ENCODE data around the gene DLX4.

DLX4 gene

GRCh38 chr17:49928837-49929475 is 40.0 kb upstream of the DLX4 start:
- no peak for DNase-seq (ENCODE audit: low read depth, low spot score)
- no peak for TF ChIP-seq FOXP2 (optimal IDR thresholded peaks at IDR 0.05; ENCODE audit: control extremely low read depth, extremely low read length, insufficient read depth)
- TF ChIP-seq POLR2AphosphoS5 (IDR thresholded peaks at IDR 0.05; ENCODE audit: borderline replicate concordance, low read depth, low read length): no peak
- no peak for TF ChIP-seq EZH2 (IDR thresholded peaks at IDR 0.05)
- no peak overlapping the region for H3K27ac ChIP-seq
- no peaks in the 10 kb centered on the region for H3K9me3 ChIP-seq (ENCODE audit: low read depth, low read length)
- H3K36me3 ChIP-seq (ENCODE audit: insufficient read depth, low read length): no peaks in the 10 kb centered on the region
- no peak overlapping the region for H3K9ac ChIP-seq (ENCODE audit: insufficient read length)
- H3K4me3 ChIP-seq: no peak overlapping the region

DNA sequence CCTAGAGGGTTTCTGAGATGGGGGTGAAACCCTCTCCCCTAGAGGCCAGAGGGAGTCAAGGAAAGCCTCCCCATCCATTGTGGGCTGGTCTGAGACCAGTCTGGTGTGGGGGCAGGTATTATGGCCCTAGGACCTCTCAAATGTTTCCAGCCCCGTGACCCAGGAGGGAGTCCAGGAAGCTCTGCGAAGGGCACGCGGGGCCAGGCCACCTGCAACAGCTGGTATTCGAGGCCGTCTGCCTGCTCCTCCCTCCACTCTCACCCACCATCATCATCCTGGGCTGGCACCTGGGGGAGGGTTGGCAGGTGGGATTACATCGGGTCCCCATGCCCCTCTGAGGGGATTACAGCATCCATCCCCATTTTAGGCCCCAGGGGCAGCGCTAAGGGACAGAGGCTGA is 38.1 kb upstream of the DLX4 start:
- Histone ChIP-seq H3K27ac (no peak overlapping the region), H3K9me3 (ENCODE audit: low read depth, low read length) (no peaks in the 10 kb centered on the region), H3K36me3 (ENCODE audit: insufficient read depth, low read length) (no peaks in the 10 kb centered on the region), H3K4me3 (no peak overlapping the region), H3K9ac (ENCODE audit: insufficient read length) (no peak overlapping the region)
- TF ChIP-seq FOXP2 (optimal IDR thresholded peaks at IDR 0.05; ENCODE audit: control extremely low read depth, extremely low read length, insufficient read depth): no peak
- no peak for TF ChIP-seq EZH2 (IDR thresholded peaks at IDR 0.05)
- no peak for TF ChIP-seq POLR2AphosphoS5 (IDR thresholded peaks at IDR 0.05; ENCODE audit: borderline replicate concordance, low read depth, low read length)
- no peak for DNase-seq (ENCODE audit: low read depth, low spot score)

DNA sequence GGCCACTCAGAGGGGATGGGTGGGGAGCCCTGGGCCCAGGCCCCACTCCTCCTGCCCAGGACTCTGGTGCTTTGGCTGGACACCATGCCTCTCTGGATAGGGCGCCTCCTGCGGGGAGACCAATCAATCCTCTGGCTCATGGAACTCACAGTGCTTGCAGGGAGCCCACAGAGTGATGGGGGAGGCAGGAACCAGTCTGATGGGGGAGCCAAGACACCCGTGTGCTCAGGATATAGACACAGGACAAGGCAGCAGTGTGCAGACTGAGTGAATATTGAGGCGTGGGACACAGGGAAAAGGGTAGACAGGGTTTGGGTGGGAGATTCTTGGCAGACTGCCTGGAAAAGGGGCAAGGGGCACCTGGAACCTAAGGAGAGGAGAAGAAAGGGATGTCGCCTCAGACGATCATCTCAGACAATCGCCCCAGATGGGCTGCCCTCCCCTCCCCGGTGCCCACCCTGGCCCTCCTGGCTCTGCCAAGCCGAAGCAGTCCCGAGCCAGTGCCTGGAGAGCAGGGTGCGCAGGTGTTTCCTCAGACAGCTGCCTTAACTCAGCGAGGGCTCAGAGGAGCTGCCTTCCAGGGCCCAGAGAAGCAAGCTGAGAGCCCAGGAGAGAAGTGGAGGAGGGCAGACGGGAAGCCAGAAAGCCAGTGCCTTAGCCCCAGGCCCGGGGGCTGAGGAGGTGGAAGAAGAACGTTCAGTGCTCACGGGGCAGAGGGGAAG is 37.4 kb upstream of the DLX4 start:
- H3K4me3 ChIP-seq: peak overlapping the region; percentile 53
- no peaks in the 10 kb centered on the region for H3K9me3 ChIP-seq (ENCODE audit: low read depth, low read length)
- H3K27ac ChIP-seq: peak overlapping the region; percentile 49; the same call in 1 of the 2 replicates
- H3K36me3 ChIP-seq (ENCODE audit: insufficient read depth, low read length): no peaks in the 10 kb centered on the region
- TF ChIP-seq FOXP2 (optimal IDR thresholded peaks at IDR 0.05; ENCODE audit: control extremely low read depth, extremely low read length, insufficient read depth): no peak
- no peak for TF ChIP-seq POLR2AphosphoS5 (IDR thresholded peaks at IDR 0.05; ENCODE audit: borderline replicate concordance, low read depth, low read length)
- TF ChIP-seq EZH2 (IDR thresholded peaks at IDR 0.05): no peak
- H3K9ac ChIP-seq (ENCODE audit: insufficient read length): no peak overlapping the region
- DNase-seq (ENCODE audit: low read depth, low spot score): no peak

DNA sequence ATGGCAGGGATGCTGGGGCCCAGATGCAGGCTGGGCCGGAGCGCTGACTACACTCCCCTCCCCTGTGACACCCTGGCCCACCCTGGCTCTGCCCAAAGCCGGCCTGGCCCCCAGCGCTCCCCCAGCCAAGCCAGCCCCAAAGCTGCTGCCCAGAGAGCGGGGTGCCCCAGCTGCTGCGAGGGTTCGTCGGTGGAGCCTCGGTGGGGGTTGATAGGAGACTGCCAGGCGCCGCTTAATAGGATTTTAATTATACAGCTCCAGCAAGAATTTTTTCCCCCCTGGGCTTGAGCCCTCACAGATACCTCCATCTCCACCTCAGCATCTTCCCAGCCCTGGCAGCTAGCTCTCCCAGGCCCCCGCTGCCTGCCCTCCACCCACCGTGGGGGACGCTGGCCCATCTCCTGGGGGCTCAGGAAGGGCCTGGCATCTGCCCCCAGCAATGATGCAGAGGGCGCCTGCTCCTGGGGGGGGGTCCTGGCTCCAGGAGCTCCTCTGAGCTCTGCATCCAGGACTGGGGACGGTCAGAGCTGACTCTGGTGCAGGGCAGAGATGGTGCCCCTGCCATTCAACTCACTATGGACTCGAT is 36.8 kb upstream of the DLX4 start:
- Histone ChIP-seq H3K4me3 (peak overlapping the region; percentile 53), H3K9ac (ENCODE audit: insufficient read length) (no peak overlapping the region), H3K9me3 (ENCODE audit: low read depth, low read length) (no peaks in the 10 kb centered on the region), H3K36me3 (ENCODE audit: insufficient read depth, low read length) (no peaks in the 10 kb centered on the region), H3K27ac (peak overlapping the region; percentile 49; the same call in 1 of the 2 replicates)
- DNase-seq (ENCODE audit: low read depth, low spot score): peak; percentile 6
- TF ChIP-seq POLR2AphosphoS5 (IDR thresholded peaks at IDR 0.05; ENCODE audit: borderline replicate concordance, low read depth, low read length) (no peak), FOXP2 (optimal IDR thresholded peaks at IDR 0.05; ENCODE audit: control extremely low read depth, extremely low read length, insufficient read depth) (no peak), EZH2 (IDR thresholded peaks at IDR 0.05) (no peak)

- no peaks in the 10 kb centered on the region for H3K36me3 ChIP-seq (ENCODE audit: insufficient read depth, low read length)
- H3K9me3 ChIP-seq (ENCODE audit: low read depth, low read length): no peaks in the 10 kb centered on the region
- no peak for DNase-seq (ENCODE audit: low read depth, low spot score)
- TF ChIP-seq FOXP2 (optimal IDR thresholded peaks at IDR 0.05; ENCODE audit: control extremely low read depth, extremely low read length, insufficient read depth): no peak
- no peak for TF ChIP-seq POLR2AphosphoS5 (IDR thresholded peaks at IDR 0.05; ENCODE audit: borderline replicate concordance, low read depth, low read length)
- TF ChIP-seq EZH2 (IDR thresholded peaks at IDR 0.05): no peak
- H3K27ac ChIP-seq: no peak overlapping the region
- no peak overlapping the region for H3K4me3 ChIP-seq
- no peak overlapping the region for H3K9ac ChIP-seq (ENCODE audit: insufficient read length)
Measured at GRCh38 chr17:49932901-49933300, 36.1 kb upstream of the DLX4 start.

DNA sequence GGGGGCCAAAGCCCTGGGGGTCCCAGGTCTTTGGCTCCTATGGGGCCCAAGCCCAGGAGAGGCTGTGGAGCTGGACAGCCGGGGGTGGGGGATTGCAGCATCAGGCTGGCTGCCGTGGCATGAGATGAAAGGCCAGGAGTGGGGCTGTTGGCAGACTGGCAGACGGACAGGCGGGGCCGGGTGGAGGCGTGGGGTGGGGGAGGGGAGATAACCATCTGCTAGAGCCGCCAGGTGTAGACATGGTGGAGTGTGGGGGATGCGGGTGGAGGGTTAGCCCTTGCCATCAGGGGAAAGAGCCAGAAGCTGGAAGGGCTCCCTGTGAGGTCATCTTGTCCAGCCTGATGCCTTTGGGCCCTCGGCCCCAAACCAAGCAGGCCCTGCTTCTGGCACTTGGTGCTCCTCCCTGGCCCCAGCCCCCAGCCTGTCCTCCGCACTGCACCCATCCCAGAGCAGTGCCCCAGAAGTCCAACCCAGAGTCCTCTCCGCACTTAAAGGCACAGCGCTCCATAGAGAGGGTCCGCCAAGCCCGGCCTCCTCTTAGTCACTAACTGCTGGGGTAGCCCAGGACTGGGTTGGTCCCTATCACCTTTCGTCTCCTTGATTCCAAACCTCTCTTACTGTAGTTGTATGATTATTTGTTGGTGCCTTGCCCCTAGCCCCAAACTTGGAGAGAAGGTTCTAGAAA is 33.3 kb upstream of the DLX4 start:
- H3K9me3 ChIP-seq (ENCODE audit: low read depth, low read length): no peaks in the 10 kb centered on the region
- no peak overlapping the region for H3K27ac ChIP-seq
- no peak overlapping the region for H3K9ac ChIP-seq (ENCODE audit: insufficient read length)
- H3K36me3 ChIP-seq (ENCODE audit: insufficient read depth, low read length): no peaks in the 10 kb centered on the region
- no peak overlapping the region for H3K4me3 ChIP-seq
- DNase-seq (ENCODE audit: low read depth, low spot score): no peak
- TF ChIP-seq EZH2 (IDR thresholded peaks at IDR 0.05): no peak
- no peak for TF ChIP-seq POLR2AphosphoS5 (IDR thresholded peaks at IDR 0.05; ENCODE audit: borderline replicate concordance, low read depth, low read length)
- TF ChIP-seq FOXP2 (optimal IDR thresholded peaks at IDR 0.05; ENCODE audit: control extremely low read depth, extremely low read length, insufficient read depth): no peak

GRCh38 chr17:49936386-49936785 is 32.6 kb upstream of the DLX4 start:
- TF ChIP-seq FOXP2 (optimal IDR thresholded peaks at IDR 0.05; ENCODE audit: control extremely low read depth, extremely low read length, insufficient read depth) (no peak), EZH2 (IDR thresholded peaks at IDR 0.05) (no peak), POLR2AphosphoS5 (IDR thresholded peaks at IDR 0.05; ENCODE audit: borderline replicate concordance, low read depth, low read length) (no peak)
- no peak for DNase-seq (ENCODE audit: low read depth, low spot score)
- H3K9me3 ChIP-seq (ENCODE audit: low read depth, low read length): no peaks in the 10 kb centered on the region
- no peak overlapping the region for H3K4me3 ChIP-seq
- no peak overlapping the region for H3K27ac ChIP-seq
- H3K36me3 ChIP-seq (ENCODE audit: insufficient read depth, low read length): no peaks in the 10 kb centered on the region
- no peak overlapping the region for H3K9ac ChIP-seq (ENCODE audit: insufficient read length)

DNA sequence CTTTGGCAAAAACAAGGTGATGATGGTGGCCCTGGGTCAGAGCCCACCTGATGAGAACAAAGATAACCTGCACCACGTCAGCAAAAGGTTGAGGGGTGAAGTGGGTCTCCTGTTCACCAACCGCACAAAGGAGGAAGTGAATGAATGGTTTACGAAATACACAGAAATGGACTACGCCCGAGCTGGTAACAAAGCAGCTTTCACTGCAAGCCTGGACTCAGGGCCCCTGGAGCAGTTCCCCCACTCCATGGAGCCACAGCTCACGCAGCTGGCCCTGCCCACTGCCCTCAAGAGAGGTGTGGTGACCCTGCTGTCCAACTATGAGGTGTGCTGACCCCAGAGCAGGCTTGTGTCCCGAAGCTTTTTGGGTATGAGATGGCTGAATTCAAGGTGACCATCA is 29.7 kb upstream of the DLX4 start:
- H3K36me3 ChIP-seq (ENCODE audit: insufficient read depth, low read length): no peaks in the 10 kb centered on the region
- no peaks in the 10 kb centered on the region for H3K9me3 ChIP-seq (ENCODE audit: low read depth, low read length)
- DNase-seq (ENCODE audit: low read depth, low spot score): no peak
- no peak overlapping the region for H3K4me3 ChIP-seq
- H3K9ac ChIP-seq (ENCODE audit: insufficient read length): no peak overlapping the region
- no peak for TF ChIP-seq FOXP2 (optimal IDR thresholded peaks at IDR 0.05; ENCODE audit: control extremely low read depth, extremely low read length, insufficient read depth)
- no peak for TF ChIP-seq POLR2AphosphoS5 (IDR thresholded peaks at IDR 0.05; ENCODE audit: borderline replicate concordance, low read depth, low read length)
- TF ChIP-seq EZH2 (IDR thresholded peaks at IDR 0.05): no peak
- H3K27ac ChIP-seq: no peak overlapping the region
